ENCODE results near the gene SERP2.
"Not testable (repeated sequence)": the region's sequence is repeated elsewhere in the genome, so short reads cannot be mapped to it uniquely, and the experiment has no call there.

SERP2 gene

DNA sequence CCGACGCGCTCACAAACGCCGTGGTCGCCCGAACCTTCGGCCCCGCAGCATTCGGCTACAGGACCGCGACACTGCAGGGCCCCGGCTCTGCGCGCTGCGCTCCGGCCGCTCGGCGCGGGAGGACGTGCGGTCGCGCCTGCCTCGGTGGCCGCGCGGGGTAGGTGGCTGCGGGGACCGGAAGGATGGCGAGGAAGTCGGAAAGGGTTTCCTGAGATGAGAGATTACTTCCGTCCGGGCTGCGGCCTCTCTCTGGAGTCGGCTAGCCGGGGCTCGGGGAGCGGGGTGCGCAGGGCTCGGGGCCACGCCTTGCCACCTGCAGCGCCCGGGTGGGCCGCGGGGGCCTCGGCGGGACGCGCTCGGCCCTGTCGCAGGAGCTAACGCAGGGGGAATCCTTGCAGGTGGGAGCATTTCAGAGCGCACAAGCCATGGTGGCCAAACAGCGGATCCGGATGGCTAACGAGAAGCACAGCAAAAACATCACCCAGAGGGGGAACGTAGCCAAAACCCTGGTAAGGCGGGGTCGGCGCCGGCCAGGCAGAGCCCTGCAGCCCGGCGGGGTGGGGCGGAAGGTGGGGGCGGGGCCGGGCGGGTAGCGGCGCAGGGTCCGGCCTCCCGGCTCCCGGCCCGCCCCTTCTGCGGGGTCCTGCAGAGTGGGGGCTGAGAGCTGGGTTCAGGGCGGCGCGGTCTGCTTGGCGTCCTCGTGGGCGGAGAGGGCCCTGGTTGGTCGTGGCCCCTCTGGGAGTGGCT is at the start of gene SERP2:
TSS of gene SERP2 (plus strand) at position 224 of the 747 bp plus-strand sequence. CDS start at position 426, 202 bp downstream.
- no peak for DNase-seq

DNA sequence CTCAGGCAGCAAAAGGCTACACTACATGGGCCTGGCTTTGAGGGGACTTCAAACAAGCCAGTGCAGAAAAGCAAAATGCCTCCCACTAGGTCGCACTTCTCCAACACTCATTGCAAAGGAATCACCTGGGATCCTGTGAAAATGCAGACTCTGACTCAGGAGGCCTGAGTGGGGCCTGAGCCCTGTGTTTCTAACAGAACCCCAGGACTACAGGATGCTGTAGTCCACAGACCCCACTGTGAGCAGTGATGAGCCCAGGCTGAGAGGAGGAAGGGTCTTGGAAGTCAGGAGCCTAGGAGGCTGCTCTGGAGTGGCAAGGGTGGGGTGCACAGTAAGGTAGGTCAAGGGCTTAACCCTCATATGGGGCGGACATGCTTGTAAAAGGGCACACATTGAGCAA is 46.7 kb upstream of the SERP2 start:
- no peak for DNase-seq

- not testable (repeated sequence) for DNase-seq
Observed at GRCh38 chr13:44329041-44329440, 44.6 kb upstream of the SERP2 start.

DNA sequence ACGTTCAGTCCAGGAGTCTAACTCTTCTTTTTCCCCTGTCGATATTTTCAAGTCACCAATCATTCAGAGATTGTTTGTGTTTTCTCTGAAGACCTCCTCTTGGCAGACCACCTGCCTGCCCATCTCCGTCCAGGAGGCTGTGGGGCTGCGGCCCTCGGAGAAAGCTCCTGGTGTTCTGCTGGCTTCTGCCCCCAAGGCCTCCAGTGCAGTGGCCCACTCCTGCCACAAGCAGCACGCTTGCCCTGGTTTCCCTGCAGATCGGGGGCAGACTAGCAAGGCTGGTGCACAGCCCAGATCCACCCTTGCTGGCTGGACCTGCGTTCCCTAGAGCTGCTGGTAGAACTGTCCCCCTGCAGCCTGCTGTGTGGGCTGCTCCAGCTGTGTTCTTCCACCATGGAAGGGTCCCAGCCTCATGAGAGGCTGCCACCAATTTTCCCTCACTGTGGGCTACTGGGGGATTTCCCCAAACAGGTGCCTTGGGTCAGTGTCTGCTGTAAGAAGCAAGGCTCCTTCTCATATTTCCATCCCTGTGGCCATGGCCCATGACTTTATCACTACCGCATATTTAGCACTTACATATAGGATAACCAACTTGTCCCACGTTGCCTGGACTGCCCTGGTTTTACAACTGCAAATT is 43.6 kb upstream of the SERP2 start:
- no peak for DNase-seq

GRCh38 chr13:44331446-44331845 is 42.2 kb upstream of the SERP2 start:
- no peak for DNase-seq

DNA sequence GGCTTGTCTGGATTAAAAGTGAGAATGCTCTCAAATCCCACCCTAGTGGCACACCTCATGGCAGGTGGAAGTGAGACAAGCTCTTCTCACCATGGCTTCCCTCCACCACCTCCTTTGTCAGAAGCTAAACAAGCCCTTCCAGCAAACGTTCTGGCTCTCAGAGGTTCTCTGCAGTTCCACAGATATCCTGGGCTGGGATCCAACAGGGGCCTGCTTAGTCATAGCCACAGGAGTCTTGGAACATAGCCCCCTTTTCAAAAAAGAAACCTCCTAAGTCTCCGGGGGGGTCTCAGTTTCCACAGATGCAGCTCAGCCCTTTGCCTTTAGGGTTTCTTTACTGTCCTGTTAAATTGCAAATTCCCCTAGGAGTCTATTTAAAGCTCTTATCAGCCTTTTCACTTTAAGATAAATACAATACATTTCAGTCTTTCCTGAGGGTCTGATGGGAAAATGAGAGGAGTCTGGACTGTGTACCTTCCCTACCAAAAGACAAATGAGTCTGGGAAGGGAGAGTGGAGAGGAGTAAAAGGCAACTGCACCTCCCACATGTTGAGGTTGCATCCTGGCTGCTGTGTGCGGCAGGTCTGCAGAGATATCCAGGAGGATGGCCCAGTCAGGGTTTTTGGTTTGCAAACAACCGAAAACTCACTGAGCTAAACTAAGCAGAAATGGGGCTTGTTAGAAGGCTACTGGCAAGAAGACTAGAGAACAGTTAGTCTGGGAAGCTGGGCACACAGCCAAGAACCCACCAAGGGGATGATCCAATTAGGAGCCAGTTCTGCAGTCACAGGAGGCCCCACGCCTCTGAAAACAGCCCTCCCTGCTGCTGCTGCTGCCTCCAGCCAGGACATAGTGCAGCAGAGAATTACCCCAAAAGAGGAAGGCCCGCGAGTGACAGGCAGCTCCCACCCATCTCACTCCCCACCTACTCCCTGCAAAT is 41.4 kb upstream of the SERP2 start:
- no peak for DNase-seq

GRCh38 chr13:44333950-44334655 is 39.5 kb upstream of the SERP2 start:
- no peak for DNase-seq

GRCh38 chr13:44334751-44335150 is 38.9 kb upstream of the SERP2 start:
- DNase-seq = no peak

- DNase-seq = no peak
Observed at GRCh38 chr13:44336934-44337333, 36.7 kb upstream of the SERP2 start.

DNA sequence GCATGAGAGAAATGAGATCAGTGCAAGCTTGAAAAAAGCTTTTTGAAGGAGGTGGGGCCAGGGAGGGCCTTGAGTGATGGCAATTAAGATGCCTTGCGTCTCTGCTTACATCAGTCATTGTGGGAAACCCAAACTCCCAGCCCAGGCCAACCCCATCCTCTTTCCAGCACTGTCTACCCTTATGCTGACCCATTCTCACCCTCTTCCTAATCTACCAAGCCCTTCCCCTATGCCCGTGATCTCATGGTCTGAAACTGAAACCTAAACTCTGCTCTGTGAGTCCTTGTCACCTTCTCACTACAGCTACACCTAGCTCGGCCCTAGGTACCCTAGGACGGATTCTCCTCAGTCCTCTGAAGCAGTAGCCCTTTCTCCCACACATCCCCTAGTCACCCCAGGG is 36.0 kb upstream of the SERP2 start:
- DNase-seq = no peak

- DNase-seq = no peak
Observed at GRCh38 chr13:44340508-44340907, 33.1 kb upstream of the SERP2 start.

DNA sequence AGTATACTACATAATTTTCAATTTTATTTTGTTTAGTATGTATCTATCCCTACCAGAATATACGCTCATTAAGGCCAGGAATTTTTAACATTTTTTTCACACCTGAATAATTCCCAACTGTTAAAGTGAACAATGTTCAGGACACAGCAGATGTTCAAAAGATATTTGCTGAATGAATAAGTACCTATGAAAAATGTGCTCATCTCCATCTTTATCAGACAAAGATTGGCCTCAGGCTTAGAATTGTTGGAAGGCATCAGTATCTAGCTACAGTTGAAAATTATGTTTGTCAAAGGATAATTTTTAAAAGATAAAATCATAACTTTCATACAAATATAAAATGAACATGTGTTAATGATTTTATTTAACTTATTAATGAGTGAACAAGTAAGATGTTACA is 30.9 kb upstream of the SERP2 start:
- DNase-seq = no peak

DNA sequence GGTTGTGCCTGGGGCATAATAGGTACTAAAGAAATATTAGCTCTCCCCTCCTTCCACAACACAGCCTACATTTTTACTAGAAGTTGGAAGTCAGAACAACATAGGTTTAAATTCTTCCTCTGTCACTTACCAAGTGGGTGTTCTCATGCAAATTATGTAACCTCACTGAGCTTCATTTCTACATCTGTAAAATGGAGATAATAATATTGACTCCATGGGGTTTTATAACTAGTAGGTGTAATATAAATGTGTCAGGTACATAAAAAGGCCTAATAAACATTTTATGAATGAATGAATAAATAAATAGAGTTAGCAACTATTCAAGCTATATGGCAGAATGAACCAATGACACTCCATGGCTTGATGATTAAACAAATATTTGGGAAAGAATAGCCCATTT is 27.1 kb upstream of the SERP2 start:
- DNase-seq = no peak

- no peak for DNase-seq
Observed at GRCh38 chr13:44347301-44347700, 26.3 kb upstream of the SERP2 start.

DNA sequence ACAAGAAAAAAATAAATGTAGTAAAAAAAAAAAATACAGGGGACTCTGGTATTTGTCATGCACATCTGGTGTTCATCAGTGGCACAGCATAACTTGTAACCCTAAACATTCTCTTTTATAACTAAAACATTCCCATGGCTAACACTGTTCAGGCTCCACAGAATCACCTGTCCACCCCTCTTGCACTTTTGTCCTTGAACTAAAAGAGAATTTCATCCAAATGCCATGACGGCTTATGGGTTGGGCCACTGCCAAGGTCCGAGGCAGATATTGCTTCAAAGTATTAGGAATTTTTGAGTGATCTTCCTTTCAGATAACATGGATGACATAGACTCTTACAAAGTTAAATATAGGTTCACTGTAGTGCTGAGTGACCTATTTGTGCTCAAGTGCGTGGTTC is 25.7 kb upstream of the SERP2 start:
- no peak for DNase-seq

- no peak for DNase-seq
Observed at GRCh38 chr13:44350775-44351504, 22.7 kb upstream of the SERP2 start.

DNA sequence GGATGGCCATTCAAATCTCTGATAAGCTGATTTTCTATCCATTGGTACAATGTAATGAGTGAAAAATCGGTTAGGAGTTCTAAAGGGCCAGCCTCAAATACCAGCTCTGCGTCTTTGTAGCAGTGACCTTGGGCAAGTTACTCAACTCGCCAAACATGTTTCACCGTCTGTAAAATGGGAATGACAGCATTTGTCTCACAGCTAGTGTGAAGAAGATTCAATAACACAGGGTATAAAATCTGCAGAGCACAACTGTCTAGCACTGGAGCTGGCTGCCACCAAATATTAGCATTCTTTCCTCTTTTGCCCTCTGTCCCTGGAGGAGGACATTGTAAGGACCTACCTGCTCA is 22.1 kb upstream of the SERP2 start:
- no peak for DNase-seq

DNA sequence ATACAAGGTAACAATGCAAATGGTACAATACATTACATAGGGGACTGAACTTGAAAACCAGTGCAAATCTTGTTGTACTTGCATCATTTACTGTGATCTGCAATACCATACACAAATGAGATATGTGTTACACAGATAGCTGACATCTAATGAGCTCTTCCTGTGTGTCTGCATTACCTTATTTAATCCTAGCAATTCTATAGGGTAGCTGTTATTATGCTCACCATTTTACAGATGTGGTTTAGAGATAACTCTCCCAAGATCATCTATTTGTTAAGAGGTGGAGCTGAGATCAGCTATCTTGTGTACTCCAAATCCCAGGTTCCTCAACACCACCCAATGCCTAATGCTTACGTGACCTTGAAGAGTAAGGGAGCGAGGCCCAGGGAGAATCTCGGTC is 21.4 kb upstream of the SERP2 start:
- DNase-seq = no peak

GRCh38 chr13:44352671-44353070 is 21.0 kb upstream of the SERP2 start:
- no peak for DNase-seq

GRCh38 chr13:44354331-44354730 is 19.3 kb upstream of the SERP2 start:
- no peak for DNase-seq

DNA sequence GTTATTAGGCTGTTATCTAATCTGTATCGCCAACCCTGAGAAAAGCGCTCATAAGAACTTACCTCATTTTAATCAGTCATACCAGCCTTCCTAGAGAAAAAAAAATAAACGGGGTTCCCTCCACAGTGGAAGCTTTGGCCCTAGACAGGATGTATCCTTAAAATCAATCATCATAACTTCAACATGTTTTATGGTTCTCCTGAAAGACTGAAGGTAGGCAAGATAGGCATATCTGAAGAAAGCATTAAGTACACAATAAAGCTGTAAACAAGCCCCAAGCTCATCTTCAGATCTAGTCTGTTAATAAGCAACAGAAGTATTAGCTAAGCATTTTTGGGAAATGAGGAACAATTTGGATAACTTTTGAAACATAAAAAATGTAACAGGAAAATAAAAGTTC is 18.7 kb upstream of the SERP2 start:
- no peak for DNase-seq

DNA sequence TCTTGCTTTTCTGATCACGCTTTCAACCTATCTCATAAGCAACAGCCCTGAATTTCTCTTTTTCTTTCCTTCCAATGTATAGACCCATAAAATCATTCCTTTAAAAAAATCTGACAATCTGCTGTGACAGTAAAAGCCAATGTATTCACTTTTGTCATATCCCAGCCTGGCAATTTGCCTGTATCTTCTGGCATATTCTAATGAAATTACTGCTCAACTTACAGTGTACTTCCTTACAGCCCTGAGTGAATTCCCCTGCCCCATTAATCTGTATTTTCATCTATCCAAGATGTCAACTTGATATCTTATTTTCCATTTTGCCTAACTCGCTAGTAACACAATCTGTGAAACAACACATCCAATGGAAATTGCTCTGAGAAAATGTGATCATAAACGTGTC is 18.0 kb upstream of the SERP2 start:
- DNase-seq = no peak

Data from NCI-H1048 (cell line).